GM08714 (cell line): Measurements from ENCODE around the gene MAPRE3.

Experiments
- H3K4me3 ChIP-seq: fragments of 200-500 bp; sonication (Bioruptor generic); 2 replicates; pipeline ENCODE4 v1.5.1; 2014; ENCODE audit warnings: mild to moderate bottlenecking, low read length, inconsistent platforms
- ZNF274 ChIP-seq: IDR thresholded peaks from 2 replicates; pipeline ENCODE4 v1.6.1; 2012; ENCODE audit warnings: mild to moderate bottlenecking, low read depth, low read length

Gene MAPRE3

GRCh38 chr2:26940001-26940400, 30.4 kb upstream of the MAPRE3 start:
- no peak overlapping the region for H3K4me3 ChIP-seq
- no peak for TF ChIP-seq ZNF274

GRCh38 chr2:26941486-26941885, 29.0 kb upstream of the MAPRE3 start:
- no peak overlapping the region for H3K4me3 ChIP-seq
- no peak for TF ChIP-seq ZNF274

DNA sequence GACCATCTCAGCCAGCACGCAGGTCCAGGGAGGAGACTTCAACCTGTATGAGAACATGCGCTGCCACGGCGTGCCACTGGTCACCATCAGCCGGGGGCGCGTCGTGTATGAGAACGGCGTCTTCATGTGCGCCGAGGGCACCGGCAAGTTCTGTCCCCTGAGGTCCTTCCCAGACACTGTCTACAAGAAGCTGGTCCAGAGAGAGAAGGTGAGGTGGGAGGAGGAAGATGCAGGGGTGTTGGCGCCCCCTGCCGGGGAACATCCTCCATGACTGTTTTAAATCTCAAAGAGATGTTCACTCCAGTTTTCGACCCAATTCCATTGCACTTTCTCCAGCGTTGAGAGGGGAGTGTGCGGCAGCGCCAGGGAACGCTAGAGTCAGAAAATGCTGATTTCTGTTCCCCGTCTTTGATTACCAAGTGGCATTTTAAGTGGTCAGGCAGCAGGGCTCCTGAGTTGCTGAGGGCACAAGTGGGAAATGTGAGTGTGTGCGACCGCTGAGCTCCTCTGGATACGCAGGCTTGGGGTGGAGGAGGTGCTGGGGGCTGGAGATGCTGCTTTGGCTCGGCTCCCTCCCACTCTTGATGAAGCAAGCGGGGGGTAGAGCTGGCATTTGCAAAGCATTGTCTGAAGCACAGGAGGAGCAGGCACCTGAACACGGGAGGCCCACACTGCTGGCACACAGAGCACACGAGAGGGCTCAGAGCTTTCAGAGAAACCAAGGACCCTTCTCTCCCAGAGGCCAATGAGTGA, 27.7 kb upstream of the MAPRE3 start:
- no peak overlapping the region for H3K4me3 ChIP-seq
- TF ChIP-seq ZNF274, result no peak

DNA sequence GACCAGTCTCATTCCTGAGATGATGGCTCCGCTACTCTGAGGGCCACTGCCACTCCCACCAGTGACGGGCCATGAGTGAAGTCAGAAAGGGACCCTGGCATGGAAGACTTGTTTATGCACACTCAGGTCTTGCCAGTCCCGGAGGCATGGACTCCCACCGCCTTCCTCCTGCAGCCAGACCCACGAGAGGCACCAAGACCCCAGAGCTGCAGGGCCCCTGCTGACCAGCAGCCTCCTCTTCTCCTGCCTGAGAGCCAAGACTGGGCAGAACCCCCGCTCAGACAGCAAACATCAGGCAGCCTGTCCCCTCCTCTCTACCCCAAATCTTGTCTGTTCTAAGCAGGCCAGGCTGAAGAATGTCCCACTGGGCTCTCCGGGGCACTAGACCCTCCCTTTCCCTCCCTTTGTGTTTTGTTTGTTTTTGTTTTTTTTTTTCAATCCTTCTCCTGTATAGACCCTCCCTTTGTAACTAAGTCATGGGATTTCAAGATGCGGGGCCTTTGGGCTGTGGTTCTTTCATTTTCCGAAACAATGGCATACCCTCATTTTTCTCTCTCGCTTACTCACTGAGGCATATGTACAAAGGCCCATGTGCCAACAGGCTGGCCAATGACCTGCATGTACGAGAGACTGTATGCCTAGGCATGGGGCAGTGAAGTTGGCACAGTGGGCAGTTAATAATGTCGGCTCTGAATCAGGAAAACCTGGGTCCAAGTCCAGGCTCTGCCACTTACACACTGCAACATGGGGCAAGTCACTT, 24.3 kb upstream of the MAPRE3 start:
- no peak overlapping the region for H3K4me3 ChIP-seq
- no peak for TF ChIP-seq ZNF274

DNA sequence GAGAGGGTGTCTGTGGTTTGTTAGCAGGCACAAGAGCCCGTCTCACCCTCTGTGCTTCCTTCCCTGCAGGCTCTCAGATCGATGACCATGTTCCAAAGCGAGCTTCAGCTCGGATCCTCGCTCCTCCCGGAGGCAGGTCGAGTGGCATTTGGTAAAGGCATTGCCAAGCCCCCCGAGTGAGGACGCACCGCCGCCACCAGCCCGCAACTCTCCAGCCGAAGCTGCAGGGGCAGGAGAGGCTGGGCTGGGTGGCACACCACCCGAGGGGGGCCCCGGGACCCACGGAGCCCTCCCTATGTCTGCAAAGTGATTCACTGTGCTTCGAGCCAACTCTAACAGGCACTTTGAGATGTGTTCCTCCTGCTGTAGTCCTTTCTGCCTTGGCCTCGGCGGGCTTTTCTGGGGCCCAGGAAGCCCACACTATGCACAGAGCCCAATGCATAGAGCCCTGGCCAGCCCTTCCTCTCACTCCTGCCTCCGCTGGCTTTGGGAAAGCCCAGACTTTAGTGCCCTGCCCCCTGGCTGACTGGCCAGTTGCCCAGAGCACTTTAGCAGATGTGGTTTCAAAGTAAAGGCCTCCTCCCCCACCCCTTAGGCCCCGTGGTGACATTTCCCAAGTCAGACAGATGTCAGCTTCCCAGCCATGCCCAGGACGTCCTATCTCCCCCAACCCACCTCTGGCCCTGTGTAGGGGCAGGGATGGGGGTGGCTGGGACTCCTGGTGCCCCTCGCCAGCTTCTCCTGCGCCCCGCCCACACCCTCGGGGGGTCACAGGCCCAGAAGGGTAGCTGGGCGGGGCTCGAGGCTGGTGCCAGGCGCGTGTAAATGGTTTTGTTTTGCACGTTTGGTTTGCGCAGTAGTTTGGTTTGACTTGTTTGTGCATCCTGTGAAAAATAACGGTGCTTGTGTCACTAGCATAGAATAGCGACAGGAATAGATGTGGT, 23.3 kb upstream of the MAPRE3 start:
- no peak for TF ChIP-seq ZNF274
- H3K4me3 ChIP-seq, result no peak overlapping the region

DNA sequence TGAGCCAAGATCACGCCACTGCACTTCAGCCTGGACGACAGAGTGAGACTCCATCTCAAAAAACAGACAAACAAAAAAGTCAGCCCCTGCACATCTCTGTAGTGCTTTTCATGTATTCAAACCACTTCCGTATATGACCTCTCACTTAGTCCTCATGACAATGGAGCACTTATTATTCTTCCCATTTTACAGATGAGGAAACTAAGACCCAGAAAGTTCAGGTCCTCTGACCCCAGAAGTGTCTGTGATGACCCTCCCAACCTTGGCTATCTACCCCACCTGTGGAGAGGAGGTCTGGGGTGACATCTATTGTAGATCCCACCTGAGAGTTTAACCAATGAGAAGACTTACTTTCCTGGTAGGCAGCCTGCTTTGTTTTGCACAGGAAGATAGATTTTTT, 21.6 kb upstream of the MAPRE3 start:
- TF ChIP-seq ZNF274, result no peak
- no peak overlapping the region for H3K4me3 ChIP-seq

DNA sequence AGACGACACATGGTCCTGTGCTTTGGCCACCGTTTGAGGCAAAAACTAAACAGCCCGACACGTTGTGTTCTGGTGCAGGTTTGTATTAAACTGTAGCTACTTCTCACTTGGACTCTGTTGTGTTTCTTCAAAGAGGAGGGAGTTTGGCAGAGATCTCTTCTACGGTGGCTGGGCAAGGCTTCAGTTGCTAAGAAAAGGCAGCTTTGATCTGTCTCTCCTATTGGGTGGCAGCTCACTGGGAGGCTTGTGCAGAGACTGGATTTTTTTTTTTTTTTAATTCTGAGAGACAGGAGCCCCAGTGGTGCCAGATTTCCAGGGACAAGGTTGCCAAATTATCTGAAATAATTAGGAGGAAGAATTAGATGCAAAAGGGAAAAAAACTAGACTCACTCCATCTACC, 20.2 kb upstream of the MAPRE3 start:
- no peak for TF ChIP-seq ZNF274
- no peak overlapping the region for H3K4me3 ChIP-seq

DNA sequence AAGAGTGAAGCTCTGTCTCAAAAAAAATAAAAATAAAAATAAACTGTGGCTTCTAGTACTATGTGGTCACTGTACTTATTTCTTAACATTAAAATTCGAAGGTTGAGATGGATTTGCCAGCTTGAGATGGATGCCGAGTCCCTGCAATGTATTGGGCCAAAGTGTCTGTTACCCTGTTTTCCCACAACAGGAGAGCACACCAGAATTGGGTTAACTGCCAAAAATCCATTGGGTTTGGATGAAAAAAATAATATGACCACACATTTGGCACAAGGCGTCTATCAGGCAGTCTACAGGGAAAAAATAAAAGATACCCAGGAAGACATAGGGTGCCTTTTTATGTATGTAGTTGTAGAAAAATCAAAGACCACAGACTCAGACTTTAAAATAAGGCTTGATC, 19.2 kb upstream of the MAPRE3 start:
- no peak overlapping the region for H3K4me3 ChIP-seq
- no peak for TF ChIP-seq ZNF274

DNA sequence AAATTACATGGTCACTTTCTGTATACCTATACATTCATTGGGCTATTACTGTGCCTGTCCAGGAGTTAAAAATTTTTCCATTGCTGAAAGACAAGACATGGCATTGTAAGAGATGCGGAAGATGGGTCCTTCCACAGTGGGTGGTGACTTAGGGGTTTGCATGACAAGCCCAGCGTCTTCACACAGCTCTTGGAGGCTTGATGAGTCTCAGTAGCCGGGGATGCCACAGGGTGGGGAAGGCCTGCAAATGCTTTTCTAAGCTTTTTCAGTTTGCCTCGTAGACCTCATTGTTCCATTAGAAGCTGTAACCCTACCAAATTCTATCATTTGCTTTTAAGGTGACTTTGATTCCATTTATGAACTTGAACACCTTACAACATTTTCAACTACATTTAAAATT, 18.1 kb upstream of the MAPRE3 start:
- TF ChIP-seq ZNF274, result no peak
- H3K4me3 ChIP-seq, result no peak overlapping the region

DNA sequence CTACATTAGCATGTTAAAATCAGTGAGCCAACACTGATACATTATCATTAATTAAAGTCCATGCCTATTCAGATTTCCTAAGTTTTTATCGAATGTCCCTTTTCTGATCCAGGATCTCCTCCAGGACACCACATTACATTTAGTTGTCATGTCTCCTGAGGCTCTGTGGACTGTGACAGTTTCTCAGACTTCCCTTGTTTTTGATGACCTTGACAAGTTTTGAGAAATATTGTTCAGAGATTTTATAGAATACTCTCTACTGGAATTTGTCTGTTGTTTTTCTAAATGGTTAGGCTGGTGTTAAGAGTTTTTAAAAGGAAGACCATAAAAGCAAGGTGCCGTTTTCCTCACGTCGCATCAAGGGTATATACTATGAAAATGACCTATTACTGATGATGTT, 16.3 kb upstream of the MAPRE3 start:
- no peak for TF ChIP-seq ZNF274
- no peak overlapping the region for H3K4me3 ChIP-seq

DNA sequence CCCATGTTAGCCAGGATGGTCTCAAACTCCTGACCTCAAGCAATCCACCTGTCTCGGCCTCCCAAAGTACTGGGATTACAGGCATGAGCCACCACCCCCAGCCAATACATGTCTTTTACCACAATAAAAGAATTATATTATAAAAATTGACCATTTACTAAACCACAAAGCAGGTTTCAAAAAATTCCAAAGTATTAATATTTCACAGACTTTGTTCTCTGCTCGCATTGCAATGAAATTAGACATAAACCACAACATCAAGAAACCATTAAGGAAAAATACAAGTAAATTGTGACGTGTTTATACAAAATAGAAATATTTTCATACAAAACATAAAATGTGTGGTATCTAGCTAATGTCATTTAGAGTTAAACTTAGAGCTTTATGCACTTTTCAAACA, 13.4 kb upstream of the MAPRE3 start:
- no peak overlapping the region for H3K4me3 ChIP-seq
- TF ChIP-seq ZNF274, result no peak

DNA sequence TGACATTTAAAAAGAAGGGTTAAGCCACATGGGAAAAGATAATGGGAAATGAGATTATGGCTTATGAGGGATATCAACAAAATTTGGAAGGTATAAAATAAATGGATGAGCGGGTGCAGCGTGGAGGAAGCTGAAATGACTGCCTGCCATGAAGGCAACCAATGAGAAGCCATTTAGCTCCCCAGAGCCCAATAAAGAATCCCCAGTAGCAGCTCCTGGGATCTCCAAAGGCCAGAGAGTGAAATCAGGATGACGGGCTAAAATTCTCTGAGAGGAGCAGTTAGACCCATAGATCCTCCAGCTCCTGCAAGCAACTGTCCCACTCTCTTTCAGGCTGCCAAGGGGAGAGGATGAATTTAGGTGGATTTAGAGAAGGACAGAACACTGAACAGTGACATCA, 12.9 kb upstream of the MAPRE3 start:
- no peak for TF ChIP-seq ZNF274
- no peak overlapping the region for H3K4me3 ChIP-seq

DNA sequence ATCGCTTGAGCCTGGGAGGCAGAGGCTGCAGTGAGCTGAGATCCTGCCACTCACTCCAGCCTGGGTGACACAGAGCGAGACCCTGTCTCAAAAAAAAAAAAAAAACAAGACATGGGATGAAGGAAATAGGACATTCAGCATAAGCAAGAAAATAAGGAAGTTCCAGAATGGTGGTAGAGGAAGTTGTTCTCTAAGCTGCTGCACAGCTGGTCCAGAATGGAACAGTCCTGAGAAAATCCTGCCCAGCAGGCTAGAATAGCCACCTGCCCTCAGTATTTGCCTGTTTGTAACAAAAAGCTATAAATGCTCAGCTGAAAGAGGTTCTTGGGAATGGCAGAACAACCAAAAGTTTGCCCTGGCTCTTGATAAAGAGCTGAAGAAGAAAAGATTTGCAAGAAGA, 11.1 kb upstream of the MAPRE3 start:
- no peak overlapping the region for H3K4me3 ChIP-seq
- TF ChIP-seq ZNF274, result no peak

DNA sequence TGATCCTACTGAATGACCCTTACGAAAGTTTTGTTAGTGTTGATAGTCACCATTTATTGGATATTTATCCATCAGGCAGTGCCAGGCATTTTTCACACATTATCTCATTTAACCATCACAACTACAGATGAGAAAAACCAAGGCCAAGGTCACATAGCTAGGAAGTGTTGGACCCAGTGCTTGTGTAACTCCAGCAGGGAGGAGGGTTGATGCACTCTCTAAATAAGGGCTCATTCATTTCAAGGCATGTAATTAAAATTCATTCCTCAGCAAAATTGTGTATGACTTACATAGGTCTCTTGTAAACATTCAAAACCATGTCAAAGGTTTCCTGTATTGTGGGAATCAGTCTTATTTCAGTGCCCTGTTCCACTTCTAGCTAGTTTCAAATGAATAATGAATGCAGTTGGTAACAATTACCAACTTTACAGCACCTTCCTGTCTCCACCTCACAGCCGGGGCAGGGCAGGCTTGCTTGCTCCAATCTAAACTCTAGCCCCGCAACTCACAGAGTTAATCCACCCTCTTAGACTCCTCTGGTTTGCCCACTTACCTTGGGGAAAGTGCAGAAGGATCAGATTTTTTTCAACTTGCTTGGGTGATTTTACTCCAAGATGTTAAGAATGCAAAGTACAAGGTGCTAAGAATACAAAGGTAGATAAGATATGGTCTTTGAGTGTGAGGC, 5.8 kb upstream of the MAPRE3 start:
- TF ChIP-seq ZNF274, result no peak
- H3K4me3 ChIP-seq, result no peak overlapping the region
